ENCODE data around the gene MARCHF10.

Gene MARCHF10

DNA sequence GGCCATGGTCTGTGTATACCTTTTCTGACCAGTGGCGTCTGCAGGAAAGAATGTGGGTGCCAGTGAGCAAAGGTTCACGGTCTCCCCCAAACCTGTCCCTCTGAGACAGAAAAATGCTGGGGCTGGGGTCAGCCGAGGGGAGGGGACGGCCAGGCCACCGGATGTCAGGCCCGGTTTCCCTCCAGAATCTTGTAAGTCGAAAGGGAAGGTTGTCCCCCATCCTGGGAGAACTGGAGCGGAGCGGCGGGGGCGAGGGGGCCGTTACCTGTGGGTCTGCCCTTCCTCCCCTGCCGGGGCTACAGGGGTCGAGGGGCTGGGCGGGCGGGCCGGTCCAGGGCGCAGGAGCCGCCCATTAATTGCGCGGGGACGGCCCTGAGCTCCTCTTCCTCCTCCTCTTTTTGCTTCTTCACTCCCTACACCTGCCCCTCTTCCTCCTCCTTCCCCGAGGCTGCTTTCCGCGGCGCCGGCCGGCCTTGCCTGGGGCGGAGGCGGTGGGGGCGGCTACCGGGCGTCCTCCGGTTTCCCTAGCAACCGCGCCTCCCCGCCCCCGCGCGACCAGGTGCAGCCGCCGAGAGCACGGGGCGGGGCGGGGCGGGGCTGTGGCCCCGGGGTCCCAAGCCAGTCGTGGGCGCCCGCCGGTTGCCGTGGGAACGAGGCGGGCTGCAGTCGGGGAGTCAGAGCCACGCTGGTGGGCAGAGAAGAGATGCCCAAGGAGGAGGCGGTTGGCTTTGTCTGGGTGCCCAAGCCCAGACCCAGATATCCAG lies at the start of gene MARCHF10:
Gene MARCHF10 (minus strand): TSS at position 503 of the 764 bp plus-strand sequence. CDS start 6,579 bp downstream, outside the sequence.
- H3K4me3 ChIP-seq (ENCODE audit: low read depth, low read length) = no peak within 1 kb of the TSS
- no peak for DNase-seq (ENCODE audit: low read depth)

DNA sequence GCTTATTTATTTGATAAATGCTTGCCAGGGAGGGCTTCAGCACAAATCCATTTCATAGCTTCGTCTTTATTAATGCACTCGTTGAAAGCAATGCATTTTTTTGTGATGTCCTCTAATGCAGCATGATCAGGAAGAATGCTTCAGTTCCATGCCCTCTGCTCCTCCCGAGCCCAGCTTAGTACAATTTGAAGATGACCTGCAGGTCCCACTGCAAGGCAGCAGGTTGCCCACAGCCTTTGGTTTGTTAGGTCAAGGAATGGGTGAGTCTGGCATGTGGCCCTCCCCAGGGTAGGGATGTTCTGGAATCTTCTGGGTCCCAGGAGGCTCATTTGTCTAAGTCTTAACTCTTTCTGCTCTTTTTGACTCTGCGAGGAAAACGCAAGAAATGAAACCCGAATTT lies 49.4 kb upstream of the MARCHF10 start:
- no peak for DNase-seq (ENCODE audit: low read depth)
- TF ChIP-seq, protein P1, sequence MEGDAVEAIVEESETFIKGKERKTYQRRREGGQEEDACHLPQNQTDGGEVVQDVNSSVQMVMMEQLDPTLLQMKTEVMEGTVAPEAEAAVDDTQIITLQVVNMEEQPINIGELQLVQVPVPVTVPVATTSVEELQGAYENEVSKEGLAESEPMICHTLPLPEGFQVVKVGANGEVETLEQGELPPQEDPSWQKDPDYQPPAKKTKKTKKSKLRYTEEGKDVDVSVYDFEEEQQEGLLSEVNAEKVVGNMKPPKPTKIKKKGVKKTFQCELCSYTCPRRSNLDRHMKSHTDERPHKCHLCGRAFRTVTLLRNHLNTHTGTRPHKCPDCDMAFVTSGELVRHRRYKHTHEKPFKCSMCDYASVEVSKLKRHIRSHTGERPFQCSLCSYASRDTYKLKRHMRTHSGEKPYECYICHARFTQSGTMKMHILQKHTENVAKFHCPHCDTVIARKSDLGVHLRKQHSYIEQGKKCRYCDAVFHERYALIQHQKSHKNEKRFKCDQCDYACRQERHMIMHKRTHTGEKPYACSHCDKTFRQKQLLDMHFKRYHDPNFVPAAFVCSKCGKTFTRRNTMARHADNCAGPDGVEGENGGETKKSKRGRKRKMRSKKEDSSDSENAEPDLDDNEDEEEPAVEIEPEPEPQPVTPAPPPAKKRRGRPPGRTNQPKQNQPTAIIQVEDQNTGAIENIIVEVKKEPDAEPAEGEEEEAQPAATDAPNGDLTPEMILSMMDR (IDR thresholded peaks at IDR 0.05; ENCODE audit: low read depth, low read length) = no peak
- TF ChIP-seq MYC (IDR thresholded peaks at IDR 0.05; ENCODE audit: low read depth, low read length) (no peak), POLR2A (IDR thresholded peaks at IDR 0.05; ENCODE audit: extremely low read depth, insufficient read length) (no peak)
- TF ChIP-seq, protein P2, sequence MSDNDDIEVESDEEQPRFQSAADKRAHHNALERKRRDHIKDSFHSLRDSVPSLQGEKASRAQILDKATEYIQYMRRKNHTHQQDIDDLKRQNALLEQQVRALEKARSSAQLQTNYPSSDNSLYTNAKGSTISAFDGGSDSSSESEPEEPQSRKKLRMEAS (IDR thresholded peaks at IDR 0.05; ENCODE audit: low read depth, low read length) = no peak
- no peak overlapping the region for H3K4me3 ChIP-seq (ENCODE audit: low read depth, low read length)

More for the DNA sequence above, at the start of gene MARCHF10:
- TF ChIP-seq, protein P2 (IDR thresholded peaks at IDR 0.05; ENCODE audit: low read depth, low read length) = no peak
- TF ChIP-seq, protein P1 (IDR thresholded peaks at IDR 0.05; ENCODE audit: low read depth, low read length) = no peak
- TF ChIP-seq MYC (IDR thresholded peaks at IDR 0.05; ENCODE audit: low read depth, low read length) (no peak), POLR2A (IDR thresholded peaks at IDR 0.05; ENCODE audit: extremely low read depth, insufficient read length) (no peak)

DNA sequence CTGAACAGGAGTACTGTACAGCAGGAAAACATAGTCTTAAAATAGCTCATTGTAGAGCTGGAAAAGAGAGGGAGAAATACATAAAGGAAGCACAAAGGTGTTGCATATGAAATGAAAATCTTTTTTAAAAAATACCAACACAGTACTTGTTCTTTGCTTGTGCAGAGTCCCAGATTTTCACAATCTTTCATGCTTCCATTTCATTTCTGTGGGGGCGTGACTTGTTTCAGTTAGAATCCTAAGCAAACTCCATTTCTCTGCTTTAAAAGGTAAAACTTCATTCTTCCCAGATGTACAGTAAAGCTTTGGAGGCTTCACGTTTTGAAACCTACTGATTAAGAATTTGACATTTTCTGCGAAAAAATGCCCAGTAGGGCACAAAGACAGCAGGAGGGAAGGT lies 48.5 kb upstream of the MARCHF10 start:
- no peak overlapping the region for H3K4me3 ChIP-seq (ENCODE audit: low read depth, low read length)
- TF ChIP-seq POLR2A (IDR thresholded peaks at IDR 0.05; ENCODE audit: extremely low read depth, insufficient read length) = no peak
- TF ChIP-seq, protein P1 (IDR thresholded peaks at IDR 0.05; ENCODE audit: low read depth, low read length) = no peak
- TF ChIP-seq MYC (IDR thresholded peaks at IDR 0.05; ENCODE audit: low read depth, low read length) = no peak
- TF ChIP-seq, protein P2 (IDR thresholded peaks at IDR 0.05; ENCODE audit: low read depth, low read length) = no peak
- no peak for DNase-seq (ENCODE audit: low read depth)

GRCh38 chr17:62855156-62855555 lies 47.0 kb upstream of the MARCHF10 start:
- TF ChIP-seq POLR2A (IDR thresholded peaks at IDR 0.05; ENCODE audit: extremely low read depth, insufficient read length) = no peak
- TF ChIP-seq, protein P1 (IDR thresholded peaks at IDR 0.05; ENCODE audit: low read depth, low read length) = no peak
- TF ChIP-seq, protein P2 (IDR thresholded peaks at IDR 0.05; ENCODE audit: low read depth, low read length) = no peak
- no peak for TF ChIP-seq MYC (IDR thresholded peaks at IDR 0.05; ENCODE audit: low read depth, low read length)
- no peak overlapping the region for H3K4me3 ChIP-seq (ENCODE audit: low read depth, low read length)
- DNase-seq (ENCODE audit: low read depth) = no peak

GRCh38 chr17:62854098-62854680 lies 46.1 kb upstream of the MARCHF10 start:
- no peak for DNase-seq (ENCODE audit: low read depth)

More at GRCh38 chr17:62854098-62854680, 46.1 kb upstream of the MARCHF10 start:
- TF ChIP-seq, protein P2 (IDR thresholded peaks at IDR 0.05; ENCODE audit: low read depth, low read length) = no peak
- TF ChIP-seq POLR2A (IDR thresholded peaks at IDR 0.05; ENCODE audit: extremely low read depth, insufficient read length) (no peak), MYC (IDR thresholded peaks at IDR 0.05; ENCODE audit: low read depth, low read length) (no peak)
- TF ChIP-seq, protein P1 (IDR thresholded peaks at IDR 0.05; ENCODE audit: low read depth, low read length) = no peak
- no peak overlapping the region for H3K4me3 ChIP-seq (ENCODE audit: low read depth, low read length)

Measured in NB4 (cell line).